CD4-positive, alpha-beta T cell treated with Interferon alpha-2 for 1 hour (primary cell): Measurements from ENCODE around the gene UBP1.
"Not testable (repeated sequence)": the region's sequence is repeated elsewhere in the genome, so short reads cannot be mapped to it uniquely, and the experiment has no call there.

Source experiments
- DNase-seq, 2 donors: peaks; one replicate each; pipeline ENCODE4 v3.0.0-alpha.2; 2020 to 2022

Gene UBP1

DNA sequence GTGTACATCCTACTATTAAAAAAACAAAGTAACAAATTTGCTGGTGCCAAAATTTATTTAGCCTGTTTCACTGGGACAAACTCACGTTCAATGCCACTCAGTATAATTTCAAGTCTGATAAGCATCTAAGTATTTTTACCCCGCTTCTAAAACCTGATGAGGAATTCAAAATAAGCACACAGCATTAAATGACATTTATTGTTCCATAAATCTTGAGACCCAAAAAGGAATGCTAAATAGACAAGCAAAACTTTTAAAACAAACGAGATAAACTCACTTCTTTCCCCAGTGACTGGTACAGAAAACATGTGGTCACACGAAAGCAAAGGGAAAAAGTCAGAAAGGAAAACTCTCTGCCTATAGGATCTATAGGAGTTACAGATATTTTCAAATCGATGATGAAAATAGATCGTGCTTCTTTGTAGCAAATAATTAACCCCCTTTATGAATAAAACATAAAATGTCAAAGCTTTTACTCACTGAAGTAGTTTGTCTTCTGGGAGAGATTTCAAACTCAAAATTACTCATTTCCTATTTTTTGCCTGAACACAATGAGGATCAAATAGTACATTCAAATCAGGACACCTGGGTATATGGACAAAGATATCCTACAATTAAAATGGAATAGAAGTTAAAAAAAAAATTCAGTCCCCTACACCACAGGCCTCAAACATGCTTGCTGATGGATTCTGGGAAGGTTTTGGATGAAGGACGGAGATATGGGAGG is 51.7 kb downstream of the UBP1 start:
- no peak for DNase-seq

DNA sequence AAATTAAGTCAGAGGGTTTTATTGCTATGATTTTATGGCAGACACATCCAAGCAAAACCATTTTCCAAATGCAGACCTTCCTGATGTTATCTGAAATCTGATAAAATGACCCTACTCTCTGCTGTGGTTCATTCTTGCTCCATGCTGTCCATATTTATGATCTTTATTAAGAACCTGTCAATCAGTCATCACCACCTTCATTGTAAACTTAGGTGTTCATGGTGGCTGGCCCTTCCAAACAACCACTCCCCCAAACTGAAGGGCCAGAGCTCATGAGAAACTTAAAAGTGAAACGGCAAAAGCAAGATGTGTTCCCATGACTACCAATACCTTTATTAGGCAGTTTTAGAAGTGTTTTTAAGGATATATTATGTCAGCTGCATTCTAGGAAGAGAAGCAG is 53.6 kb downstream of the UBP1 start:
- no peak for DNase-seq

DNA sequence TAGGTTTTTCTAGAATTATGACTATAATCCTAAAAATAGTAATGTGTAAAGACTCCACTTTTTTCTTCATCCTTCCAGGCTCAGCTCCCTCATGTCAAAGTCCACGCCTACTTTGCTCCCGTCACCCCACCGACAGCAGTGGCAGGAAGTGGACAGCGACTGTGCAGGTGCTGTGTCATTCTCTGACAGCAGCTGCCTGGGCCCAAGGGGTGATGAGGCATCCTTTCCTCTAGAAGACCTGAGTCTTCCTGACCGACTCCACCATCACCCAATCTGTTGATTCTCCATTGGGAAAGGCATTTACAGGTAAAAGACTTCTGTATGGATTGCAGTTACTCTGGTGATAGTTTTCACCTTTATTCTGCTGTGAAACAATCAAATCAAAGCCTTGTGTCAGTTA is 54.8 kb downstream of the UBP1 start:
- peak; percentile 11 to 18 for DNase-seq

DNA sequence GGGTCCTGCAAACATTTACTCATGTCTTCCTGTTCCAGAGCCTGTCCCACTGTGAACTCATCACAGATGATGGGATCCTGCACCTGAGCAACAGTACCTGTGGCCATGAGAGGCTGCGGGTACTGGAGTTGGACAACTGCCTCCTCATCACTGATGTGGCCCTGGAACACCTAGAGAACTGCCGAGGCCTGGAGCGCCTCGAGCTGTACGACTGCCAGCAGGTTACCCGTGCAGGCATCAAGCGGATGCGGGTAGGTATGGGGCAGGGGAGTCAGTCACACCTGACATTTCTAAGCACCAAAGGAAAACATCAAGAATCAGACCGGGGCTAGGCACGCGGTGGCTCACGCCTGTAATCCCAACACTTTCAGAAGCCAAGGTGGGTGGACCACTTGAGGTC is 56.3 kb downstream of the UBP1 start:
- no peak for DNase-seq

DNA sequence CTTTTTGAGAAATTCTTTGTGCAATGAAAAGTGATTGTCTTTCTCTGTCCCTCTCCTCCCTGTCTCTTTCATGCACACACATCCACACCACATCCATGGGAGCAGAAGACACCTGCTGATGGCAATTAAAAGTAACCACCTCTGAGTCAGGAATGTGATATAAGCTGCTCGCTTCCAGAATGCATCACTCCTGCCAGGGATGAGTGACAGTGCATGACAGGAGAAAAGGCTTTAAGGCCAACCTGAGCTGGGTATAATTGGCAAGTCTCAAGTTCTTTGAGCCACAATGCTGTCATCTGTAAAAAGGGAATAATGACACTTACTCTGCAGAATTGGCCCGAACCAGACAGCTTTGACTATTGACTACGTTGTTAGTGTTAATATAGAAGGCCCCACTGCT is 59.6 kb downstream of the UBP1 start:
- DNase-seq, result no peak

DNA sequence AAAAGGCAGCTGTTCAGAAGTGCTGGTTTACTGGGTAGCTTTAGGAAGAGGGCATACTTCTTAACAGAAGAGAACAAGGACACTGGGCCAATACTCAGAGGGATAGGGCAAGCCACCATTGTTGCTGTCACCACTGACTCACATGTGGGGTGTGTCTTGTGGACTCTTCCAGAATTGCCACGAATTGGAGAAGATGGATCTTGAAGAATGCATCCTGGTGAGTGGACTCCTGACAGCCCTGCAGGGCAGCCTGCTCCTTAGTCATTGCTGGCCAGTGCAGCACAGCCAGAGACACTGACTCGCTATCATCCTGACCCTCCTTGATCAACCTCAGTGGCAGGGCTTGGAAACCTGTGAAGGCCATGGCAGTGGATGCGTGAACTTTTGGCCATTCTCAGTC is 62.3 kb downstream of the UBP1 start:
- DNase-seq, result no peak

DNA sequence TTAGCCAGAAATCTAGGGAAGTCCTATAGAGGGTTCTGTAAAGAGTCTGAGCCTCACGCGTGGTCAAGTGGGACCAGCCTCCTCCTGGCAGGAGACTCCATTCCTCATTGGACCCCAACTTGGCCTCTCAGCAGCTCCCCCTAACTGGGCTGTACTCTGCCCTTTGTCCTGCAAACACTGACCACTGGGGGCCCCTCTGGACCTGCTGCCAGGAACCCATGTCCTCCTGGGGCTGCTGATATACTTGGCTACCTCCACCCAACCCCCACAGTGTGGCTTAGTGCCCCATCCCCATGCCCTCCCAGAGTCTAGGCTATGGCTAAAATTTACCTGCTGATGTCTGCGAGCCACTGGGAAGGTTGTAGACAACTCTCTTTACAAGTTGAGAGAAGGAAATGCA is 62.7 kb downstream of the UBP1 start:
- no peak for DNase-seq

DNA sequence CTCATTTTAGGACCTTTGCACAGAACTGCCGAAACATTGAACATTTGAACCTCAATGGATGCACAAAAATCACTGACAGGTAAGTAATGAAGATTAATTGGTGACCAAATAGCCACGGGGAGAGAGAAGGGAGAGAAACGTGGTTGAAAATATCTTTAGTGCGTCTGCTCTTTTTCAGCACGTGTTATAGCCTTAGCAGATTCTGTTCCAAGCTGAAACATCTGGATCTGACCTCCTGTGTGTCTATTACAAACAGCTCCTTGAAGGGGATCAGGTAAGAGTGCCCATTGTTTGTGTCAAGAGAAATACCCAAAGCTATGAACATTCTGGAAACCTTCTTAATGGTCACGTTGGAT is 67.1 kb downstream of the UBP1 start:
- DNase-seq, result no peak

DNA sequence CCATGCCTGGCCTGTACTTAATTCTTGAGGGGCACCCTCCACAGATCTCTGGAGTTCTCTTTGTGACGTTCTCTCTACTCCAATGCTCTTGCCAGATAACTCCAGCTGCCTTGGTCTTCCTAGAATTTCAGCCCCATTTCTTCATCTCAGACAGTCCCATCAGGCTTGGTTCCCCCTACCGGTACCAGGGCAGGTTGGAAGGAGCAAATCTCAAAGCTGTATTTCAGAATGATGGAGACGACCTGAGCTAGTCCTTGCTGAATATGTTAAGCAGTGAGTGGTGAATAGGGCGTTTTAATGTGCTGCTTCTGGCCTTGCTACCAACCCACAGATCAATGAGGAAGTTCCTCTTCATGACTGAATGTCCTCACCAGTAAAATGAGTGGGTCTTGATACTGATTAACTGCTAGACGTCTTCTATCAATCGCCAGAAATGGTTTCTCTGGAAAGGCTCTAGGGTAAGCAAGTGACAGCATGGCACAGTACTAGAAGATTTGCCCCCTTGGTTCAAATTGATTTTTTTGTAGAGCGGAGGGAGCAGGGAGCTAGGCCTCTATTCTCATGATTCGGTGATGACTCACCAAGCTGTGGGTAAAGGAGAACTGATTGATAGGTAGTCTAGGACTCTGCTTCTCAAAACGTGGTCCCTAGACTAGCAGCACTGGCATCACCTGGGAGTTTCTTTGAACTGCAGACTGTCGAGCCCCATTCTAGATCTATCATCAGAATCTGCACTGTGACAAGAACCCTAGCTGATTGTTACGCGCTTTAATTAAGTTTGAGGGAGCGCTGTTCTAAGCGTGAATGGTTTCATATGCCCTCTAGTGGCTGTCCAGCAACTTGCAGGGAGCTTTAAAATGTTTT is 67.8 kb downstream of the UBP1 start:
- DNase-seq, result peak; percentile 26 to 61

DNA sequence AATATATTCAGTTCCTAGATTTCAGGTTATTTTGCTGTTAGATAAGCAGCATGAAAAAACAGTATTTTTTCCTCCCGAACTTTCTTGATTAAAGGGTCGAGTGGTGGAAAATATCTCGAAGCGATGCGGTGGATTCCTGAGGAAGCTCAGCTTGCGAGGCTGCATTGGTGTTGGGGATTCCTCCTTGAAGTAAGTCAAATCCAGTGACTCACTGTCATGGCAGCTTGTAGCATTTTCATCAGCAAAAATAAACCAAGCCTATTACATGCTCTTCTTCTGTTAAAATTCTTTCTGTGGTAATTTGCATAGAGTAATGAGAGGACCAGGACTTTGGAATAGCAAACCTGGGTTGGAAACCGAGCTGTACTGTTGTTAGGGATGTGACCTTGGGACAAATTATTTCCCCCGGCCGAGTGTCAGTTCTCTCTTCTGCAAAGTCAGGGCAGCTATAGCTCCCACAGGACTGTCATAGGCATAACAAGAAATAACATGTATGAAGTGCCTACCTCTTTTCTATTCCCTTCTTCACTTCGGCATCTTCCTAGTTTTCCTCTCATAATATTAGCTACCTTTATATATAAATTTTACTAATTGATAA is 75.6 kb downstream of the UBP1 start:
- DNase-seq, result no peak

DNA sequence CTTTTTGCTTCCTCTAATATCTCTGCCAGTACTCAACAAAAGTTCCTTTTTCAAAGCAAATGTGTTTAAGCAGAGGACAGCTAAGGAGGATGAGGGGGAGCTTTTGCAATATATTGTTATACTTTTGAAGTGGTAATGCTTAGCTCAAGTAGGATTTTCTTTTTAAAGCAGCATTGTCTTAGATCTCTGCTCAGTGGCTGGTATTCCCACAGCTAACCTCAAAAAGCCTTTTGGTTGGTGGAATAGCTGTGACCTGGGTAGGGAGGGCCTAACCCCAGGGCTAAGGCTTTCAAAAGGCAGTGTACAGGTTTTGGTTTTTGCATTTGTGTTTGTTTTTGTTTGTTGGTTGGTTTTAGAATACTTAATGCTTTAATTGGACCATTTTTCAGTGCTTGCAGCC is 76.1 kb downstream of the UBP1 start:
- no peak for DNase-seq

DNA sequence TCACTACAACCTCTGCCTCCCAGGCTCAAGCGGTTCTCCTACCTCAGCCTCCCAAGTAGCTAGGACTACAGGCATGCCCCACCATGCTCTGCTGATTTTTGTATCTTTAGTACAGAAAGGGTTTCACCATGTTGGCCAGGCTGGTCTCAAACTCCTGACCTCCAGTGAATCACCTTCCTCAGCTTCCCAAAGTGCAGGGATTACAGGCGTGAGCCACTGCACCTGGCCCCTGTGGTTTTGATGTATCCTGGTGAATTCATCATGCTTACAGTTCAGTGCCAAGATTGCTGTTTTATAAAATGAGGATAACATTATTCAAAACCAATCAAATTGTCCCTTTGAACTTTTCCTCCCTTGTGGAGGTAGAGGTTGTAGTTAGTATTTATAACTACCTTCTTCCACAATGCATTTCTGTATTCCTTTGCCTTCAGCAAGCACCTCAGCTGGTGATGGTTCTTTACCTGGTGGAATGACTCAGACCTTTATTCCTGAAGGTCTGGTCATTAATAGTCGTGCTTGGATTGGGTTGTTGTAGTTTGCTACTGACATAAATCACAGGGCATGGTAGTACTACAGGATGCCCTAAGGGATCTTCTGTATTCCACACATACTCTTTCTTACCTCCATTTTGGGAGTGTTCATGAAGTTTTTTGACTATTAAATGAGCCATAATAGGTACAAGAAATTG is 76.9 kb downstream of the UBP1 start:
- DNase-seq, result no peak

DNA sequence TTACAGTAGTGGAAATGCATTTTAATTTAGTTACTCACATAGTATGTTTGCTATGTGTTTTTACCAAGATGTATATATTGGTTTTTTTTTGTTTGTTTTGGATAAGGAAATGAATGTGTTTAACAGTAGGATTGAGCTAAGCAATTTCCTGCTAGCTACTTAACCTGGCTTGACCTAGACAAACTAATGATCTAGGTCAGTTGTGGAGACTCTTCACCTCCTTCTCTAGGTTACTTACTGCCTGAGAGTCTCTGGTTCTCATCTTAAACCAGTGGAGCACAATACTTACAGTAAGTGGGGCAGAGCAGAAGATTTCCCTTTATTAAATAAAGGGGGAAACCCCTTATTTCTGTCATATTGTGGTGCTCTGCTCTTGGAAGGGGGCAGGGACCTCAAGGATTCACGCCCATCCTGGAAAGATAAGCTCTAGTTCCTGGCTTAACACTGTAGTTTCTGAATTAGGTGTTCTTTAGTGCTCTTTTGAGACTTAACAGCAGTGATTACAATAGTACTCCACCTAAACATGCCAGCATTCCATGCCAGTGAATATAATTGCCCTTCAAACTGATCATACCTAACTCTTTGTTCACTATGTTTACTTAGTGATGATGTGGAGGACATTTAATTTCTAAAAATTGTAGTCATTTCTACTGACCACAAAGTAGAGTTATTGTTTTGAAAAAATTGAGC is 79.9 kb downstream of the UBP1 start:
- no peak for DNase-seq

DNA sequence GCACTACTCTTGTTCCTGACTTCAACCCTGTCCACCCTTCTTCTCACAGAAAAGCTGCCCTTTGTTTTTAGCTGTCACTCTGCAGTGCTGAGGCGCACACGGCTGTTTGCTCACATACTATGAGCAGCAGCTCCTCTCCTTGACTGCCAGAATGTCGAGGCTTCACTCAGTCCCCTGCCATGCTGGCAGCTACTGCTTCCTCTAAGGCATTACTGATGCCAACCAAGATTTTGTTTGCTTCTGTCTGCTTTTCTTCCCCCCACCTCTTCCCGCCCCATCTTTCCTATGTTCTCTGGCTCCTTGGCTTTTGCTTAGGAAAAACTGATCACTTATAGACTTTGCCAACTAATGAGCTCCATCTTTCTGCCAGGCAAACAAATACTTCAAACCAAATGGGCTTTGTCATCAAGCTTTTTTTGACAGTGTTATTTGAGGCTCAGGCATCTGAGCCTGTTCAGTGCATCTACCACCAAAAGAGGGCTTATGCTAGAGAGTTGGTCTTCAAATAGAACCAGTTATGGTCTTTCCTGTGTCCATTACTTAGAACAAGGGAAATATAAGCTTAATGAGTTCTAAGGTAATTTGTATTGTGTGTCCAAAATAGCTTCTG is 81.9 kb downstream of the UBP1 start:
- no peak for DNase-seq

DNA sequence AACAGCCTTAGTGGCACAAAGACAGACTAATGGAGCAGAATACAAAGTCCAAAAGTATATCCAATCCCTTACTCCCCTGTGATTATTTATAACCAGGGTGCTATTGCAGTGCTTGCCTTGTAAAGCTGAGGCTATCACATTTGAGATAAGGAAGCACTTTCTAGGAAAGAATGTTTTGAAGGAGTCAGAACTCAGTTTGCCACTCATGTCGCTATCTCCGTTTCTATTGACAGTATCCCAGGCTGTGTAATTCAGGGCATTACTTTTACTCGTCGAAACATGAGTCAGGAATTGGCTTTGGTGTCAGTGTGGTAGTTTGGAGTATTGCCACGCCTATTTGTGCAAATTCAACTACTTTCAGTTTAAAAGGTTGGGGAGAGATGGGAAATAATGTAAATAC is 84.6 kb downstream of the UBP1 start:
- DNase-seq, result no peak

DNA sequence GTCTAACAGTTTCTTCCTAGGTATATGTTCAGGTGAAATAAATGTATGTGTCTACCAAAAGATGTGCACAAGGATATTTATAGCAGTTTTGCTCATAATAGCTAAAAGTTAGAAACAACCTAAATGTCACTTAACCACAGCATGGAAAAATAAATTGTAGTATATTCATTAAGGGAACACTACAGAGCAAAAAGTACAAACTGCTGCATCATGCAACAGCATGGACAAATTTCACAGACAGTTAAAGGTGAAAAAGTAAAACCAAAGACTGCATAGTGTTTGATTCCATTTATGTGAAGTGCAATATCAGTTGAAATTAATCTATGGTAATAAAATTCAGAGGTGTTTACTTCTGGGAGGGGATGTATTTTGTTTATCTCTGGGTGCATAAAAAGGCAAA is 100.4 kb downstream of the UBP1 start:
- no peak for DNase-seq

DNA sequence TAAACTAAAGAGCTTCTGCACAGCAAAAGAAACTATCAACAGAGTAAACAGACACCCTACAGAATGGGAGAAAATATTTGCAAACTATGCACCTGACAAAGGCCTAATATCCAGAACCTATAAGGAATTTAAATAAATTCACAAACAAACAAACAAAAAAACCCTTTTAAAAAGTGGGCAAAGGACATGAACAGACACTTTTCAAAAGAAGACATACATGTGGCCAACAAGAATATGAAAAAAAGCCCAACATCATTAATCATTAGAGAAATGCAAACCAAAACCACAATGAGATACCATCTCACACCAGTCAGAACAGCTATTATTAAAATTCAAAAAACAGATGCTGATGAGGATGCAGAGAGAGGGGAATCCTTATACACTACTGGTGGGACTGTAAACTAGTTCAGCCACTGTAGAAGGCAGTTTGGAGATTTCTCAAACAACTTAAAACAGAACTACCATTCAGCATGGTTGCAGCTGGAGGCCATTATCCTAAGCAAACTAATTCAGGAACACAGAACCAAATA is 101.2 kb downstream of the UBP1 start:
- DNase-seq, result not testable (repeated sequence)
